Measurements from ENCODE around the gene GDNF. TPM values are rescaled to one million over a fixed set of nuclear protein-coding genes. Genes with fewer than 3 reads are reported as not detected.

GDNF gene
- polyA plus RNA-seq, 1 experiment: 2.8 TPM

DNA sequence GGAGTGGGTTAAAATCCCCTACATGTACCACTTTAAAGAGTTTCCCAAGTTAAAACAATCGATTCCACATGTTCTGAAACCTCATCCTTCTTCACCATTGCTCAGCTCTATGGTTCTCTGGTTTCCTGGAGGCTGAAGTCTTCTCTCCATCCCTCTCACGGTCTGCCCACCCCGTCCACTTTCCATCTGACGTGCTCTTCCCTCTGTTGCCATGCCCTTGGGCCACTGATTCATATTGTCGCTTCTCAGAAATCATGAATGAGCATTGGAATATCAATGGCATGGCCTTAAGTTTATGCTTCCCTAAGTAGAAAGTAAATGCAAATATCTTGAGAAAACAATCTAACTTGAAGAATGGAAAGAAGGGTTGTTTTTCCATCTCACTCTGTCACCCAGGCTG, 30.9 kb downstream of the GDNF start:
- H3K27me3 ChIP-seq (ENCODE audit: control insufficient read depth, insufficient read depth, low read length): no peaks in the 10 kb centered on the region
- H3K27ac ChIP-seq (ENCODE audit: low read depth, low read length): no peak overlapping the region
- no peak for TF ChIP-seq CTCF (IDR thresholded peaks at IDR 0.05; ENCODE audit: low read depth, low read length)
- no peak overlapping the region for H3K4me3 ChIP-seq (ENCODE audit: low read depth, low read length)
- CTCF ChIA-PET: interaction anchor here (1.0 kb wide), 1 partner anchor 384 kb away, joined by 3 read pairs; no protein-coding TSS in a partner anchor
- H3K9me3 ChIP-seq (ENCODE audit: control insufficient read depth, insufficient read depth, low read length): peaks cover 5% of the 10 kb centered on the region; the same call in 1 of the 2 replicates
- POLR2A ChIA-PET: no interaction called here
- no peak for DNase-seq (ENCODE audit: low read depth, low spot score)

GRCh38 chr5:37807621-37808301, 32.1 kb downstream of the GDNF start:
- CTCF ChIA-PET: interaction anchor here (1.0 kb wide), 1 partner anchor 385 kb away, joined by 3 read pairs; no protein-coding TSS in a partner anchor
- H3K27ac ChIP-seq (ENCODE audit: low read depth, low read length): no peak overlapping the region

DNA sequence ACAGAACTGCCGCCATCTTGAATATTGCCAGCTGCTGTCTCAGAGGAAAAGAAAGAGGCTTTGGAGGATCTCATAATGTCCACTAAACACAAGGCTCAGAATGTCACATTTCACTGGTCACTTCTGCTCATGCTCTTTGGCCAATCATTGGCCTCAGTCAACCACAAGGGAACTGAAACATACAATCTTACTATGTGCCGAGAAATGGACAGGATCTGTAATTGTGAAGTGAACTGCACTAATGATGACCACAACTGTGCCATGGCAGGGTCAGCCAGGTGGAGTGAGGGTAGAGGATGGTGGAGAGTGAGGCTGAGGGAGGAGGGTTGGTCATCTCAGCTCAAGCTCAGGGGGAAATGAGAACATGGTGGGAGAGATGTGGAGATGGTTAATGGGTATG, 32.8 kb downstream of the GDNF start:
- POLR2A ChIA-PET: no interaction called here
- Histone ChIP-seq H3K4me3 (ENCODE audit: low read depth, low read length) (no peak overlapping the region), H3K27ac (ENCODE audit: low read depth, low read length) (no peak overlapping the region), H3K9me3 (ENCODE audit: control insufficient read depth, insufficient read depth, low read length) (peaks cover 3% of the 10 kb centered on the region; the same call in 1 of the 2 replicates), H3K27me3 (ENCODE audit: control insufficient read depth, insufficient read depth, low read length) (no peaks in the 10 kb centered on the region)
- DNase-seq (ENCODE audit: low read depth, low spot score): no peak
- TF ChIP-seq CTCF (IDR thresholded peaks at IDR 0.05; ENCODE audit: low read depth, low read length): no peak
- CTCF ChIA-PET: no interaction called here

More at GRCh38 chr5:37807621-37808301, 32.1 kb downstream of the GDNF start:
- no peak for TF ChIP-seq CTCF (IDR thresholded peaks at IDR 0.05; ENCODE audit: low read depth, low read length)
- H3K27me3 ChIP-seq (ENCODE audit: control insufficient read depth, insufficient read depth, low read length): no peaks in the 10 kb centered on the region
- no peak for DNase-seq (ENCODE audit: low read depth, low spot score)
- H3K9me3 ChIP-seq (ENCODE audit: control insufficient read depth, insufficient read depth, low read length): peaks cover 3% of the 10 kb centered on the region; the same call in 1 of the 2 replicates
- no peak overlapping the region for H3K4me3 ChIP-seq (ENCODE audit: low read depth, low read length)
- POLR2A ChIA-PET: no interaction called here

DNA sequence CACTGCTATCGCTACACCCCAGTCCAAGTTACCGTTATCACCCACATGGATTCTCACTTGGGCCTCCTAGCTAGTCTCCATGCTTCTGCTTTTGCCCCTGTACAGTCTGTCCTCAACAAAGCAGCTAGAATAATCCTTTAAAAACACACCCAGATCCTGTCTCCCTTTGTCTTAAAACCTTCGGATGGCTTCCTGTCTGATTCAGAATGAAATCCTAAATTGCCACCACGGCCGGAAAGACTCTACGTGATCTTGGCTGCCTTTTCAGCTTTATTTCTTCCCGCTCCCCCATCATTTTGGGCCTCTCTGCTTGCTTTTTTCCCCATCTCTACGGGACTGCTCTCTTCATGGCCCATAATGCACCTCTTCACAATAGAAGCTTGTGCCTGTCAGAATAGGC, 33.4 kb downstream of the GDNF start:
- ChIA-PET POLR2A (no interaction called here), CTCF (no interaction called here)
- Histone ChIP-seq H3K9me3 (ENCODE audit: control insufficient read depth, insufficient read depth, low read length) (peaks cover 3% of the 10 kb centered on the region; the same call in 1 of the 2 replicates), H3K4me3 (ENCODE audit: low read depth, low read length) (no peak overlapping the region), H3K27me3 (ENCODE audit: control insufficient read depth, insufficient read depth, low read length) (no peaks in the 10 kb centered on the region), H3K27ac (ENCODE audit: low read depth, low read length) (no peak overlapping the region)
- DNase-seq (ENCODE audit: low read depth, low spot score): no peak
- TF ChIP-seq CTCF (IDR thresholded peaks at IDR 0.05; ENCODE audit: low read depth, low read length): no peak

GRCh38 chr5:37806016-37806415, 33.8 kb downstream of the GDNF start:
- no peak for TF ChIP-seq CTCF (IDR thresholded peaks at IDR 0.05; ENCODE audit: low read depth, low read length)
- POLR2A ChIA-PET: no interaction called here
- Histone ChIP-seq H3K27me3 (ENCODE audit: control insufficient read depth, insufficient read depth, low read length) (no peaks in the 10 kb centered on the region), H3K4me3 (ENCODE audit: low read depth, low read length) (no peak overlapping the region), H3K9me3 (ENCODE audit: control insufficient read depth, insufficient read depth, low read length) (peaks cover 2% of the 10 kb centered on the region; the same call in 1 of the 2 replicates), H3K27ac (ENCODE audit: low read depth, low read length) (no peak overlapping the region)
- DNase-seq (ENCODE audit: low read depth, low spot score): no peak
- CTCF ChIA-PET: no interaction called here

Measured in AG04450 (cell line).